Erythroblast (primary cell): ENCODE data around the gene NPM3.

Experiments used
- DNase-seq, 2 experiments: peaks; one replicate each; lab custom pipeline; 2025; lab: John Stamatoyannopoulos, UW
- GATA1 ChIP-seq: IDR thresholded peaks from 2 replicates; pipeline ENCODE4 v1.6.1; 2011; ENCODE audit warnings: low read depth, mild to moderate bottlenecking, control low read depth, low read length, moderate library complexity
- POLR2A ChIP-seq: IDR thresholded peaks from 2 replicates; pipeline ENCODE4 v1.6.1; 2011; ENCODE audit warnings: mild to moderate bottlenecking, low read length

NPM3 gene

DNA sequence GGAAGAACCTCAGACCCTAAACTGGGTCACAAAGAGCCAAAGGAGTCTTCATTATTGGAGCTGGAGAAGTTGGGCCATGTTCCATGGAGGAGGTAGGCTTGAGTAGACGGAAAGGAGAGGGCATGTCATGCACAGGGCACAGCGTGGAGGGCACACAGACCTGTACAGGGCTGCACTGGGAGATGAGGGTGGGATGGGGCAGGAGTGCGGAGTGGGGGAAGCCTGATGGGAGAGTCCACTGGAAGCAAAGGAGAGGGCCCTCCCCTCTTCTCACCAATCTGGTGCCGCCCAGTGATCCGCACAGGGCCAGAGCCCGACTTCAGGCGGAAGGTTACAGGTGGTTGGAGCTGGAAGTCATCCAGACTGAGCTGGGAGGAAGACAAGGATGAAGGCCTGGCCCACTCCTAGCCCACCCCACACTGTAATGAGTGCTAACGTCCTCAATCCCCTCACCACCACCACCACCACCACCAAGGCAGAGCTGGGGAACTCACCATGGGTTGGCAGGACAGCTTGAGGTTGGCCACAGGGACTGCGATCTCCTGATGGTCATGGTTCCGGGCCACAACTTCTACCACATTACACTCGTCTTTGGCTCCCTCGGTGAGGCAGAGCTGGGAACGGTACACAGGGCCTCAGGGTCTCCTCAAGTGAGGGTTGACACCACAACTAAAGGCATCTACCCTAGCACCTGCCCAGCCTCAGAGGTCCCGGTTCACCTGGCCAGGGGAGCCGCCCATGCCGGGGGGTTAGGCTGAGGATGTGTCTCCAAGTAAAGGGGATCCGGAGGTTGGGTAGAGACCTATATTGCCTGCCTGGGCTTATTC is 1.0 kb downstream of the NPM3 start:
- TF ChIP-seq GATA1 = no peak
- TF ChIP-seq POLR2A = no peak
- no peak for DNase-seq

DNA sequence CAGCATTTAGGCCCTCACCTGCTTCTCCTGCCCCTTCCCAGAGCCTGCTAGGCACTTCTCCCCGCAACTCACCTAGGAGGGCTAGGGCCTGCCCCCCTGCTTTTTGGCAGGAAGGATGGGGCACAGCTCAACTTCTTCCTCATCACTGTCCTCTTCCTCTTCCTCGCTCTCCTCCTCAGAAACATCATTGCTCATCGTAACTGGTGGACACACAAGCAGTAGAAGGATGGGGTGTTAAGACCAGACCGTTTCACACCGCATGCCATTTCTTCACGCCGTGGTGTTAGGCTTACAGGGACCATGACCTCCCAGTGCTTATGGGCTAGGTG is 1.6 kb downstream of the NPM3 start:
- peak in 1 of 2 experiments; percentile 27 for DNase-seq
- no peak for TF ChIP-seq POLR2A
- TF ChIP-seq GATA1 = no peak

DNA sequence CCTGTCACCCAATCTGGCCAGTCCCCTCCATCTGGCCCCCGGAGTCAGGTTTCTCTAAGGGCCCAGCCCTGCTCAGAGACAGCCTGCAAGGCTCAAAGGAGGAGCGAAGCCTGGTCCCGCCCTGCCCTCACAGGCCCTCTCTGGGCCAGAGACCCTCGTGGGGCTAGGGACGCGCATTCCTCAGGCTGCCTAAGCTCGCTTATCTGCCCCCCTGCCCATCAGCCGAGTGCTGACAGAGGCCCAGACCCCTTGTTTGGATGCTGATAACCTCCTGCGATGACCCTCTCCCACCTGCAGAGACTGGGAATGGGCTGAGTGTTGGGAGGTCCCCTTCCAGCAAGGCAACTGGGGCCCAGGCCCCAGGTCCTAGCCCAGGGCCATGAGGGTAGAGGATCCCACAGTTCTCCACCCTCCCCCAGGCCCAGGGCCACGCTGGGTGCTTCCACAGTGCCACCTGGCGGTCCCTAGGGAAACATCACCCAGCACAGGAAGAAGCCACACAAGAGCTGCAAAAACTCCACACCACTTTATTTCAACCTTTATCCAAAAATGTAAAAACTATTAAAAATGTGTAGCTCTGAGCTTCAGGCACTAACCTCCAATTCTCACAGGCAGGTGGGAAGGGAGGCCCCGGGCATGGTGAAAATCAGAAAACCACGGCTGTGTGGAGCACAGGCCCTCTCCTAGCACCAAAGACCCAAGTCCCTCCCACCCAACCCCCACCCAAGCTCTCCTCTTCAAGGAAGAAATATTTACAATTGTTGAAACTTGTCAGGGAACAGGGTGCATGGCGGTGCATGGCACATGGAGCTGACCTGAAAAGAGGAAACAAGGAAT is 2.2 kb downstream of the NPM3 start:
- TF ChIP-seq GATA1 (no peak), POLR2A (no peak)
- peak; percentile 70 to 83 for DNase-seq

DNA sequence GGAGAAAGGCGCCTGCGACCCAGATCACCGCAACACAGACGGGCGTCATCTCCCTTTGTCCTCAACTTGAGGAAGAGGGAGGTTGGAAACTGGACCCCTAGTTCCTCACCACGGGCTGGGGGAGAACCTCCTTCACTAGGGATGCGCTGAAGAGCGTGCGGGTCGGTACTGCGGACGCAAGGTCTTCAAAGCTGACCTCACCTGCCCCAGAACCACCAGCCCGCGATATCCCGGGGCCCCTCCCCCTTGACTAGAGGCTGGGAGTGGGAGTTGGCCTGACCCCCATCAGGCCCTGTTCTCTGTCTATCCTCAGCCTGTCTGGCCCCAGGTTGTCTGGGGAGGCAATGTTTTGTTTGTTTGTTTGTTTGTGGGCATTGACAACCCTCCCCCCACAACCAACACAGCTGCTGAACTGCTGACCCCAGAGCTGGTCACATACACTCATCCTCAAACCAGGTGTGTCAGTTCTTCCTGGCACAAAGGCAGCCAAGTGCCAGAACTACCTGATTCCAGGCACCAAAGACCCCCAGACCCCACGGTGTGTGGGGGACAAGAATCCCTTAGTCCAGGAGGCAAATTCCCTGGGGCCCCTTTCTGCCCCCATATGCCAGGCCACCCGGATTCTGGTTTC is 2.9 kb downstream of the NPM3 start:
- no peak for TF ChIP-seq POLR2A
- TF ChIP-seq GATA1 = no peak
- DNase-seq = no peak

DNA sequence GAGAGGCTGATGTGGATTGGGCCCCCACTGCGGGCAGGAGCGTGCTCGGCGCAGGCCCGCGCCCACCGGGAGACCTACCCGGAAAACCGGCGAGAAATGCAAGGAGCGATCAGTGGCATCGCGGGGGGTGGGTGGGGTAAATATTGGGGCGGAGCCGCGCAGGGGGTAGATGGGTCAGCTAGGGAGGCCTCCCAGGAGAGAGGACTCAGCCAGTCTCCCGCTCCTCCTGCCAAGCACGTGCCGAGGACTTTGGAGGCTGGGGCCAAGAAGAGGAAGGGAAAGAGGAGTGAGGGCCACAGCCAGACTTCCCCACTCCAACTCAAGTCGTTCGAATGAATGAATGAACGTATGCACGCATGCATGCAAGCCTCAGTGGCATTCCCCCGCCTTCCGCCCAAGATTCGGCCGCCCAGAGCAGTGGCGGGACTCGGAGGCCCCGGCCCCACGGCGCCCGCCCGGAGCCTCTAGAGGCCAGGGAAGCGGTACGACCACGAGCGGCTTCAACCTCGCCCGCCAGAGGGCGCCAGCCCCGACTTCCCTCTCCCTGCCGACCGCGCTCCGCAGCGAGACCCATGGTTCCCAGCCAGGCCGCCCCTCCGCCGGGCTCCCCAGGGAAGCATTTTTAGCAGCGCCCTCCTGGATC is 3.6 kb downstream of the NPM3 start:
- DNase-seq = peak; percentile 77 to 88
- no peak for TF ChIP-seq POLR2A
- TF ChIP-seq GATA1 = no peak

DNA sequence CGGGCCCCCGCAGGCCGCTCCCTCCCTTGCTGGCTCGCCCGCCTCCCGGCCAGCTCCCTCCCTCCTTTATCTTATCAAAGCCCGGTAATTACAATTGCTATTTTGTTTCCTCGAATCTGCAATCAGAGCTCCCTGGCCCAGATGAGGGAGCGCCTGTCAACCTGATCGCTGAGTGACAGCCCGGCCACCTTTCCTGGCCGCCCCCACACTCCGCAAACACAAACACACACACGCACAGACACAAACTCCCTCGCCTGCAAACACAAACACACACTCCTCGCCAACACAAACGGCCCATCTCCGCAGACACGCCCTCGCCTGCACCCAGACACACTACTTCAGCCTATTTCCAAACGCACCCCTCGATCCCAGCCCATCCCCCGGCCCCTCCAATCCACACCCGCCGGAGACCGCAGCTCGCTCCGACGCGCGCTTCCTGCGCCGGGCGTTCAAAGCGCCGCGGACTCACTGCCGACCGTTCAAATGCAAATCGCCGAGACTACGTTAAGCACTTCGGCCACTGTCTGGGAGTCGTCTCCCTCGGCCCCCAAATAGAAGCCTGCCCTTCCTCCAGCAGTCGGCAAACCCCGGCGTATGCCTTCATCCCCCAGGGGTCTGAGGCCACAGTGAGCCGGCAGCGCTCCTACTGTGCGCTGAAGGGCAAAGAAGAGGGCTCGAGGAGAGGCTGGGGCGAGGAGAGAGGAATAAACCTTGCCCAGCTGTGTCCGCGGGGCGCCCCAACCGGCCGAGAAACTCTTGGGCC is 4.3 kb downstream of the NPM3 start:
- DNase-seq = peak; percentile 53 to 59
- TF ChIP-seq POLR2A (no peak), GATA1 (no peak)

DNA sequence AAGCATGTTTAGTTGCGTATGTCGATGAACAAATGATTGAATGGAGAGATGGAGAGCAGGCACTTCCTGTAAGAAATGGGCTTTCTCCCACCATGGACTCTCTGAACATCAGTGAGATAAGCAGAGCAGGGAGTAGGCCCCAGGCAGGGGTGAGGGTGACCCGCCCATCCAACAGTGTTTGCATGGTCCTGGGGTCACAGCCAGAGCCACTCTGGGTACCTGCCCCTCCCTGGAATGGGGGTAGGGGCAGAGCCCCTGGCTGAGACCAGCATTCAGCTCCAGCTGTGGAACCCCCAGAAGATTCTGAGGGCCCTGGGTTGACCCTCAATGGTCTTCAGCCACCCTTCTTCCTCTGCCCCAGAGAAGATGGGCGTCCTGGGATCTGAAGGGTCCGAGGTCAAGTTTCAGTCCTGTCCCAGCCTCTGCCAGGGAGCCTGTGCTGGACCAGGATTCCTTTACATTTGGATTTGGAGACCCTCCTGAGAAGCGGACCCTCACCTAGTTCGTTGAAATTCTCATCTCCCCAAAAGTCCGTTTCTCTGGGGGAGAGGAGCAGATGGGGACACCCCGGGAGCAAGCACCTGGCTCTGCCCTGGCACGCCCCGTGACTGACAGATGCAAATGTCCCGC is 5.0 kb downstream of the NPM3 start:
- peak; percentile 33 to 37 for DNase-seq
- TF ChIP-seq GATA1 = no peak
- no peak for TF ChIP-seq POLR2A

DNA sequence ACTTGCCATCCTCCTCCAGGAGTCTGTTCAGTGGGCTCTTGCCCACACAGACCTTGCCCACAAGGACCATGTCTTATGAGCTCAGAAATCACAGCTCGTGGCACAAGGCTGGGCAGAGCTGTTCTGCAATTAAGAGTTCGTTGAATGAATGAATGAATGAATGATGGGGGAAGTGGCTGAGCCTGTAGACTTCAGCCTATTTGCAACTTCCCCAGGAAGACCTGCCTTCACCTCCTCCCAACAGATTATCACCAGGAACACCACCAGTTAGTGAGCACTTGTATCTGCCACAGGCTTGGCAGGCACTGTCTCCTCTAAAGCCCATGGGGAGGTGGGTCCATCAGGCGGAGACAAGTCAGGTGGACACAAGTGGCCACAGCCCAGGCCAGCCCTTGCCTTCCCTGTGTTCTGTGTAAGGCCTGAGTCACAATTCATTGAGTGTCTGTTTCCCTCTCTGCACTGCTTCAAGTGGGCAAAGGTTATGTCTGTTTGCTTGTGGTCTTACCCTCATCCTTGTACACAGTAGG is 5.6 kb downstream of the NPM3 start:
- no peak for TF ChIP-seq POLR2A
- TF ChIP-seq GATA1 = no peak
- DNase-seq = no peak

DNA sequence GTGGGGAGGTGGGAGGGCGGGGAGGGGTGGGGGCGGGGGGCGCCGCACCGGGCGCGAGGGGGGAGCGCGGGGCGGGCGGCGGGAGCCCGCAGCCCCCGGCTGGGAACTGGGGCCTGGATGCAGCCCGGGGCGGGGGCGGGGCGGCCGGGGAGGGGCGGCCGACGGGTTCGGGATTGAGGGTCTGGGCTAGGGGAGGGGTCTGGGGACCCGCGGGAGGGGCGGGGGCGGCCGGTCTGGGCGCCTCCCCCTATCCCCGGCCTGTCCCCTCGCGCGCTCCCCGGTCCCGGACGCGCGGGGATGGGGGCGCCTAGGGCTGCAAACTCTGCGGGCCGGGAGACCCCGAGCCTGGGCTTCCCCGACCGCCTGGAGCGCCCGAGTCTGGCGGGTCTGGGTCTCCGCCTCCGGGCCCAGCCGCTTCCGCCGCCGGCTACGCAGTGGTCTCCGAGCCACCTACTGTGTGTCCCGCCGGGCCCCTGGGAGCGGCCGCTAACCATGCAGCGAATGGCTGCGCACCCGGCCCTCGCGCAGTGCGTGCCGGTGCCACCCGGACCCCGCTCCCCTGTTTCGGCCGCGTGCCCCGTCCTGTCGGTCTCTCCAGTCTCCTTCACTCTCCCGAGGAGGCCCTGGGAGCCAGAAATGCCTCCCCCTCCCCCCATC is 7.0 kb downstream of the NPM3 start:
- no peak for DNase-seq
- TF ChIP-seq GATA1 (no peak), POLR2A (no peak)

DNA sequence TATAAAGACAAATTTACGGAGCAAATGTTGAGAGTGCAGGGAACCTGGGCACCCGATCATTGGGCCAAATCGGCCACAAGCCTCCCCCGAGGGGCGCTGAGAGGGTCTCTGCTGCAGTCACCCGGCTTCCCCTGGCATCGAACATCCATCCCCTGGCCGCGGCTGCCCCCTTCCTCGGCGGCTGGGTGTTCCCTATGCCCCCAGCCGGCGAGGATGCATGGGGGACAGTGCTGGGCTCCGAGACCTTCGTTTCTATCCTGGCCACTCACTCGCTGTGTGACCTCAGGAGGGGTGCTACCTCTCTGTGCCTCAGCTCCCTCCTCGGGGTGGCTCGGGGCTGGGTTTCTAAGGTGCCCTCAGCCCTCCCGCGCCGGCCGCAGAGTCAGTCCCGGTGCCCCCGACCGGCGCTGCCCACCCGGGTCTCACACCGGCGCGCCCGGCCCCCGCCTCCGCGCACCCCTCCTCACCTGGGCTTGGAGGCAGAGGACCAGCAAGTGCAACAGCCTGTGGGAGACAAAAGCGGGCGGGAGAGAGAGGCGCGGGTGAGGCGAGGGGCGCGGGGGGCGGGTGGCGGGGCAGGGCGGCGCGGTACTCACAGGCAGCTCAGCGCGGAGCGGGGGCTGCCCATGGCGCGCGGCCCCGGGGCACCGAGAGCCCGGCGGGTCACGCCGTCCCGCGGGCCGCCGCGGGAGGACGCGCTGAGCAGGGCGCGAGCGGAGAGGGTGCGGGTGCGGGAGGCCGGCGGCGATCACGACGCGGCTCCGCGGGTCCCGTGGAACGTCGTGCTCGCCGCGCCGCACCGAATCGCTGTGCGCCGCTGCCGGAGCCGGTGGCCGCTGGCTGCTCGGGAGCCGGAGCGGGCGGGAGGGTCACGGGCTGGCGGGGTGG is 7.7 kb downstream of the NPM3 start, which contains the start of gene FGF8:
TSS of gene FGF8 (minus strand) at position 842 of the 888 bp plus-strand sequence. CDS start at position 628, 214 bp downstream.
- no peak for DNase-seq
- TF ChIP-seq POLR2A (no peak), GATA1 (no peak)

DNA sequence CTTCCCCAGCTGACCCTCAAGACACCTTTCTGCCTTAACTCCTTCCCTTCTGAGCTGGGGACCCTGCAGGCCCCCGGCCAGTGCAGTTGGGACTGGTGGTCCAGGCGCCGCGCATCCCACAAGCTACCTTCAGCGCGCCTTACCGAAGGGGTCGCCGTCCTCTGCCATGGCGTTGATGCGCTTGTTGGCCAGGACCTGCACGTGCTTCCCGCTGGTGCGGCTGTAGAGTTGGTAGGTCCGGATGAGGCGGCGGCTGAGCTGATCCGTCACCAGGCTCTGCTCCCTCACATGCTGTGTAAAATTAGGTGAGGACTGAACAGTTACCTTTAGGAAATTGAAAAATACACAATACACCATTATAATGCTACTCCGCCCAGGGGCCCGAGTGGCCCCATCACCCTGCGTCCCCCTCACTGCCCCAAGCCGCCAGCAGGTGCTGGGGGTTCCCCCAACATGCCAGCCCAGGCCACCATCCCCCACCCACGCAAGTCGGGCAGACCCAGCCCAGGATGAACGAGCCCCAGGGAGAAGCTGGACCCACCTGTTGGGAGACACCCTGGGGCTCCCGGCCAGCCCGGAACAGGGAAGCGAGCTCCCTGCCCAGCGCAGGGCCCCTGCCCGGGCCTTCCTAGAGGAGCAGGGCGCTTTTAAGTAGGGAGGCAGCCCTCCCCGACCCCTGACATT is 8.5 kb downstream of the NPM3 start:
- DNase-seq = no peak
- TF ChIP-seq GATA1 (no peak), POLR2A (no peak)
